Ishikawa (cell line): ENCODE results near the gene ZNF865.

ENCODE experiments used
- CEBPB ChIP-seq: IDR thresholded peaks from 2 replicates; pipeline ENCODE4 v1.6.1; 2012
- CREB1 ChIP-seq: IDR thresholded peaks from 2 replicates; pipeline ENCODE4 v1.6.1; 2012; ENCODE audit warnings: low read depth
- EGR1 ChIP-seq: IDR thresholded peaks from 2 replicates; pipeline ENCODE4 v1.6.1; 2012
- EP300 ChIP-seq: IDR thresholded peaks from 2 replicates; pipeline ENCODE4 v1.6.1; 2012; ENCODE audit warnings: borderline replicate concordance
- FOXM1 ChIP-seq: IDR thresholded peaks from 2 replicates; pipeline ENCODE4 v1.6.1; 2012; ENCODE audit warnings: low read depth, borderline replicate concordance
- MAX ChIP-seq: IDR thresholded peaks from 2 replicates; pipeline ENCODE4 v1.6.1; 2012
- NFIC ChIP-seq: IDR thresholded peaks from 2 replicates; pipeline ENCODE4 v1.6.1; 2012
- RAD21 ChIP-seq: IDR thresholded peaks from 2 replicates; pipeline ENCODE4 v1.6.1; 2012; ENCODE audit warnings: low read depth
- REST ChIP-seq: IDR thresholded peaks from 2 replicates; pipeline ENCODE4 v1.6.1; 2012; ENCODE audit warnings: low read depth, mild to moderate bottlenecking
- TAF1 ChIP-seq: IDR thresholded peaks from 2 replicates; pipeline ENCODE4 v1.6.1; 2012; ENCODE audit warnings: low read depth, mild to moderate bottlenecking
- TCF12 ChIP-seq: IDR thresholded peaks from 2 replicates; pipeline ENCODE4 v1.6.1; 2012; ENCODE audit warnings: low read depth
- TEAD4 ChIP-seq: IDR thresholded peaks from 2 replicates; pipeline ENCODE4 v1.6.1; 2012
- USF1 ChIP-seq: IDR thresholded peaks from 2 replicates; pipeline ENCODE4 v1.6.1; 2012
- YY1 ChIP-seq: IDR thresholded peaks from 2 replicates; pipeline ENCODE4 v1.6.1; 2012; ENCODE audit warnings: low read depth
- ZBTB7A ChIP-seq: IDR thresholded peaks from 2 replicates; pipeline ENCODE4 v1.6.1; 2012; ENCODE audit warnings: low read depth

Gene ZNF865

GRCh38 chr19:55623130-55623529, 17.7 kb downstream of the ZNF865 start:
- TF ChIP-seq TCF12 (no peak), CREB1 (no peak), CEBPB (no peak), ZBTB7A (no peak), USF1 (no peak), MAX (no peak), FOXM1 (no peak), YY1 (no peak), NFIC (no peak), EP300 (no peak), EGR1 (no peak), TAF1 (no peak), TEAD4 (no peak)

- TF ChIP-seq CREB1 (no peak), RAD21 (no peak), TAF1 (no peak), CEBPB (no peak), USF1 (no peak), YY1 (no peak), EP300 (no peak), MAX (no peak)
Observed at GRCh38 chr19:55623561-55623960, 18.1 kb downstream of the ZNF865 start.

- TF ChIP-seq TAF1 (peak; percentile 92), MAX (peak; percentile 40), ZBTB7A (no peak), TCF12 (no peak), TEAD4 (peak; percentile 8; the same call in 1 of the 2 replicates), REST (no peak), EGR1 (no peak), YY1 (peak; percentile 94), RAD21 (no peak), EP300 (no peak), NFIC (no peak), CEBPB (no peak), FOXM1 (no peak), CREB1 (0 out of 2 replicates have a peak, but pooled peaks have one; percentile 30), USF1 (no peak)
Observed at GRCh38 chr19:55624109-55625003, 18.9 kb downstream of the ZNF865 start, which contains the start of gene ZNF784. ZNF784 (minus strand) TSS chr19:55624566; CDS start chr19:55624561, 5 bp downstream.

GRCh38 chr19:55625004-55625326, 19.5 kb downstream of the ZNF865 start:
- TF ChIP-seq RAD21 (no peak), ZBTB7A (no peak), TCF12 (no peak)

- TF ChIP-seq CEBPB (no peak), TCF12 (no peak), NFIC (no peak), MAX (no peak), EP300 (no peak), RAD21 (no peak), REST (no peak), YY1 (no peak), CREB1 (no peak), TAF1 (no peak), ZBTB7A (no peak), TEAD4 (no peak), FOXM1 (no peak), EGR1 (no peak), USF1 (no peak)
Observed at GRCh38 chr19:55626350-55626749, 20.9 kb downstream of the ZNF865 start.
